Measurements from ENCODE around the gene KRT1.

DNA sequence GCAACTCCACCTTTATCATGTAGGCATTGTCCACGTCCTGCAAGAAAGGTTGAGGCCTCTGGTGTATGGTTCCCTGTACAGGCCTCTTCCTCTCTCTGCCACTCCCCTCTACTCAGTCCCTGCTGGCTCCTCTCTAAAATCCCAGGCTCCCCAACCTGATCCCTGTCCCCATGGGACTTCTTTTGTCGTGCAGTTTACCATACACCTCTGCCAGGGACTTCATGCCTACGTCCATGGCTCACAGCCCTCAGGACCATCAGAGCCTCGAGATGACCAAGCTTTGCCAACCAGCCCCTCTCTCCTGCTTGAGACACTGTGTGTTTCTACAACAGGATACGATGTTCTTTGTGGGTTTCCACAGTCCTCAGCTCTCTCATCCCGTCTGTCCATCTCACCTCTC is 31.1 kb downstream of the KRT1 start:
- TF ChIP-seq, protein P1, sequence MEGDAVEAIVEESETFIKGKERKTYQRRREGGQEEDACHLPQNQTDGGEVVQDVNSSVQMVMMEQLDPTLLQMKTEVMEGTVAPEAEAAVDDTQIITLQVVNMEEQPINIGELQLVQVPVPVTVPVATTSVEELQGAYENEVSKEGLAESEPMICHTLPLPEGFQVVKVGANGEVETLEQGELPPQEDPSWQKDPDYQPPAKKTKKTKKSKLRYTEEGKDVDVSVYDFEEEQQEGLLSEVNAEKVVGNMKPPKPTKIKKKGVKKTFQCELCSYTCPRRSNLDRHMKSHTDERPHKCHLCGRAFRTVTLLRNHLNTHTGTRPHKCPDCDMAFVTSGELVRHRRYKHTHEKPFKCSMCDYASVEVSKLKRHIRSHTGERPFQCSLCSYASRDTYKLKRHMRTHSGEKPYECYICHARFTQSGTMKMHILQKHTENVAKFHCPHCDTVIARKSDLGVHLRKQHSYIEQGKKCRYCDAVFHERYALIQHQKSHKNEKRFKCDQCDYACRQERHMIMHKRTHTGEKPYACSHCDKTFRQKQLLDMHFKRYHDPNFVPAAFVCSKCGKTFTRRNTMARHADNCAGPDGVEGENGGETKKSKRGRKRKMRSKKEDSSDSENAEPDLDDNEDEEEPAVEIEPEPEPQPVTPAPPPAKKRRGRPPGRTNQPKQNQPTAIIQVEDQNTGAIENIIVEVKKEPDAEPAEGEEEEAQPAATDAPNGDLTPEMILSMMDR (IDR thresholded peaks at IDR 0.05): no peak
- no peak for TF ChIP-seq POLR2AphosphoS5 (IDR thresholded peaks at IDR 0.05)

Data from esophagus muscularis mucosa (tissue), 3 donors.